MM.1S (cell line): ENCODE results near the gene PTX3.

Experiments
- DNase-seq: peaks from one replicate; pipeline ENCODE4 v3.0.0-alpha.2; 2015
- H2AFZ ChIP-seq: fragments of 300-600 bp; sonication (generic); 2 replicates; pipeline ENCODE4 v1.6.0; 2016; ENCODE audit warnings: antibody characterized with exemption, low read length
- H3F3A ChIP-seq: fragments of 300-600 bp; sonication (generic); 2 replicates; pipeline ENCODE4 v1.6.1; 2016; ENCODE audit warnings: mild to moderate bottlenecking, antibody characterized with exemption, low read length, moderate library complexity, mixed read lengths; ENCODE audit not compliant: insufficient read depth
- H3K27ac ChIP-seq: fragments of 300-600 bp; sonication (generic); 2 replicates; pipeline ENCODE4 v1.5.1; 2016; ENCODE audit warnings: mild to moderate bottlenecking, low read length
- H3K27me3 ChIP-seq: fragments of 300-600 bp; sonication (generic); replicated peaks from 2 replicates; pipeline ENCODE4 v1.6.0; 2016; ENCODE audit warnings: low read length; ENCODE audit not compliant: insufficient read depth
- H3K36me3 ChIP-seq: fragments of 300-600 bp; sonication (generic); replicated peaks from 2 replicates; pipeline ENCODE4 v1.6.1; 2016; ENCODE audit warnings: mild to moderate bottlenecking, low read length, mixed read lengths; ENCODE audit not compliant: insufficient read depth
- H3K4me1 ChIP-seq: fragments of 300-600 bp; sonication (generic); 2 replicates; pipeline ENCODE4 v1.6.1; 2016; ENCODE audit warnings: low read length, mixed read lengths
- H3K4me2 ChIP-seq: fragments of 300-600 bp; sonication (generic); 2 replicates; pipeline ENCODE4 v1.6.0; 2016; ENCODE audit warnings: low read depth, low read length
- H3K4me3 ChIP-seq: fragments of 300-600 bp; sonication (generic); 2 replicates; pipeline ENCODE4 v1.5.1; 2016; ENCODE audit warnings: low read length, mixed read lengths
- H3K79me2 ChIP-seq: fragments of 300-600 bp; sonication (generic); 2 replicates; pipeline ENCODE4 v1.6.1; 2016; ENCODE audit warnings: mixed run types, low read length, mixed read lengths
- H3K9ac ChIP-seq: fragments of 300-600 bp; sonication (generic); 2 replicates; pipeline ENCODE4 v1.6.1; 2016; ENCODE audit warnings: low read length, mixed read lengths
- H3K9me2 ChIP-seq: fragments of 300-600 bp; sonication (generic); replicated peaks from 2 replicates; pipeline ENCODE4 v1.6.1; 2016; ENCODE audit warnings: mild to moderate bottlenecking, low read length, mixed read lengths; ENCODE audit not compliant: insufficient read depth
- H3K9me3 ChIP-seq: fragments of 300-600 bp; sonication (generic); replicated peaks from 2 replicates; pipeline ENCODE4 v1.6.1; 2016; ENCODE audit warnings: mild to moderate bottlenecking, low read length, mixed read lengths; ENCODE audit not compliant: insufficient read depth
- H4K20me1 ChIP-seq: fragments of 300-600 bp; sonication (generic); 2 replicates; pipeline ENCODE4 v1.6.1; 2016; ENCODE audit warnings: mild to moderate bottlenecking, low read length, moderate library complexity, mixed read lengths; ENCODE audit not compliant: insufficient read depth
- CTCF ChIP-seq: fragments of 300-600 bp; sonication (generic); IDR thresholded peaks from 2 replicates; pipeline ENCODE4 v1.5.1; 2016; ENCODE audit warnings: antibody characterized with exemption, low read length, mixed read lengths
- EZH2 ChIP-seq: fragments of 300-600 bp; sonication (generic); optimal IDR thresholded peaks from 2 replicates; pipeline ENCODE3; 2017; ENCODE audit warnings: low read depth, mild to moderate bottlenecking, antibody characterized with exemption, low read length, mixed read lengths
- EZH2phosphoT487 ChIP-seq: fragments of 300-600 bp; sonication (generic); IDR thresholded peaks from 2 replicates; pipeline ENCODE4 v1.6.1; 2018; ENCODE audit warnings: antibody characterized with exemption, low read length

PTX3 gene

GRCh38 chr3:157416347-157417087 lies 20.1 kb upstream of the PTX3 start:
- Histone ChIP-seq H3K4me3 (peak overlapping the region; percentile 48), H3K79me2 (no peaks in the 10 kb centered on the region), H3F3A (peaks cover 15% of the 10 kb centered on the region), H3K9me2 (no peaks in the 10 kb centered on the region), H3K4me1 (peaks cover 40% of the 10 kb centered on the region), H3K27ac (peak overlapping the region; percentile 74), H4K20me1 (no peaks in the 10 kb centered on the region), H3K9ac (peak overlapping the region; percentile 43), H3K36me3 (no peaks in the 10 kb centered on the region), H3K4me2 (peak overlapping the region; percentile 72), H3K27me3 (no peaks in the 10 kb centered on the region), H3K9me3 (no peaks in the 10 kb centered on the region), H2AFZ (peak overlapping the region; percentile 56)
- TF ChIP-seq EZH2phosphoT487 (no peak), EZH2 (no peak), CTCF (no peak)
- peak; percentile 92 for DNase-seq

- peak overlapping the region; percentile 74; the same call in 1 of the 2 replicates for H3K27ac ChIP-seq
- no peak overlapping the region for H3K9ac ChIP-seq
- H3K27me3 ChIP-seq: no peaks in the 10 kb centered on the region
- no peaks in the 10 kb centered on the region for H3K36me3 ChIP-seq
- no peaks in the 10 kb centered on the region for H3K79me2 ChIP-seq
- TF ChIP-seq EZH2 (no peak), EZH2phosphoT487 (no peak), CTCF (no peak)
- H3K4me3 ChIP-seq: no peak overlapping the region
- DNase-seq: no peak
- peak overlapping the region; percentile 56; the same call in 1 of the 2 replicates for H2AFZ ChIP-seq
- H4K20me1 ChIP-seq: no peaks in the 10 kb centered on the region
- H3K9me3 ChIP-seq: no peaks in the 10 kb centered on the region
- H3K4me1 ChIP-seq: peaks cover 37% of the 10 kb centered on the region
- H3K4me2 ChIP-seq: peak overlapping the region; percentile 72; the same call in 1 of the 2 replicates
- H3K9me2 ChIP-seq: no peaks in the 10 kb centered on the region
- H3F3A ChIP-seq: peaks cover 15% of the 10 kb centered on the region
Measured at GRCh38 chr3:157417247-157417646, 19.4 kb upstream of the PTX3 start.

GRCh38 chr3:157418104-157418503 lies 18.5 kb upstream of the PTX3 start:
- H4K20me1 ChIP-seq: no peaks in the 10 kb centered on the region
- H3K9me3 ChIP-seq: no peaks in the 10 kb centered on the region
- H3K9ac ChIP-seq: no peak overlapping the region
- DNase-seq: no peak
- H3K4me2 ChIP-seq: no peak overlapping the region
- no peaks in the 10 kb centered on the region for H3K27me3 ChIP-seq
- no peak overlapping the region for H3K27ac ChIP-seq
- H3K36me3 ChIP-seq: no peaks in the 10 kb centered on the region
- H3K4me3 ChIP-seq: no peak overlapping the region
- H3F3A ChIP-seq: peaks cover 15% of the 10 kb centered on the region
- H3K9me2 ChIP-seq: no peaks in the 10 kb centered on the region
- H2AFZ ChIP-seq: no peak overlapping the region
- H3K4me1 ChIP-seq: peaks cover 31% of the 10 kb centered on the region
- H3K79me2 ChIP-seq: no peaks in the 10 kb centered on the region
- TF ChIP-seq EZH2 (no peak), EZH2phosphoT487 (no peak), CTCF (no peak)
